Islet of Langerhans (tissue), 1 donor: ENCODE data around the gene FAM83C.

Experiments used
- FAIRE-seq: peaks from one replicate; lab custom pipeline; 2011; peaks lifted over from hg19 to GRCh38; lab: Jason Lieb, UNC

FAM83C gene

GRCh38 chr20:35291654-35292503, at the start of gene FAM83C:
FAM83C (minus strand) TSS chr20:35292425; CDS start chr20:35292304, 121 bp downstream.
- FAIRE-seq, result no peak

GRCh38 chr20:35341366-35342028, 49.3 kb upstream of the FAM83C start:
- no peak for FAIRE-seq

DNA sequence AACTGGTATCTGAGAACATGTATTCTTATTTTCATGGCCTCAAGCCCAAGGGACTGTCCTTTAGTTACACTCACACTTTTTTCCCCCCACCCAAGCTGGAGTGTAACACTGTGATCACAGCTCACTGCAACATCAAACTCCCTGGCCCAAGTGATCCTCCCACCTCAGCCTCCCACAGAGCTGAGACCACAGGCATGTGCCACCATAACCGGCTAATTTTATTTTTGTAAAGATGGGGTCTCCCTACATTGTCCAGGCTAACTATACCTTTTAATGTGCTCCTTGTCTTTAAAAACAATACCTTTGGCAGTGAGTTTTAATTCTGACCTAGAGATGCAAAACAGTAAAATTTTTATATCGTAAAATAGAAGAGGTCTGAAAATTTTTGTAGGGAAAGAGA, 48.2 kb upstream of the FAM83C start:
- no peak for FAIRE-seq

GRCh38 chr20:35339636-35340035, 47.4 kb upstream of the FAM83C start:
- no peak for FAIRE-seq

- no peak for FAIRE-seq
Observed at GRCh38 chr20:35339007-35339406, 46.8 kb upstream of the FAM83C start.

DNA sequence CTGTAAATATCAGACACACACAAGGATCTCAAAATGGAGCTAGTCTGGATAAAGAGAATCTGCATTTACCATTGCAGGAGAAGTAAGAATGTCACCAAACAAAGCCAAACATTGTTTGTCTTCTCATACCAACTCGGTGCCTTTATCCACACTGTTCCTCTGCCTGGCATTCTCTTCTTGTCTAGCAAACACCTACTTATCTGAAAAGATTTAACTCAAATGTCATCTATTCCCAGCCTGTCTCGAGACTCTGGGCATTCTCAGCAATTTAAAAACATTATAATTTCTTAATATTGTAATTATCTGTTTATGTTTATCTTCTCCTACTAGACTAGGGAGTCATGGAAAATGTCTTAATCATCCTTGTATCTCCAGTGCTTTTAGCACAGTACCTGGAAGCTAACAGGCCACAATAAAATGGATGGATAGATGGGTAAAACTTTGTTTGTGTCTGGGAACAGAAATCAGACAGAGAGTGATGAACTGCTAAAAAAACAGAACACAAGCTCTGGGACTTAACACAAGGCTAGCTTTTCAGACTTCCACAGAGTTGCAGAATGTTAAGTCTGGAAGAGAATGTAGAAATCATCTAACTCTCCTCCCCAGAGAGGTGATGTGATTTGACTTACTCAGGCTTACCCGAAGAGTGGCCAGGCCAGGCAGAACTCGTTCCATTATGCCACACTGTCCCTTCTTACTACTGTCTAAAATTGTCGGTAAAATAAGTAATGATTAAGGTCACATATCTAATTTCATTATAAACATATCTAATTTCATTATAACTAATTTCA, 42.3 kb upstream of the FAM83C start:
- no peak for FAIRE-seq

DNA sequence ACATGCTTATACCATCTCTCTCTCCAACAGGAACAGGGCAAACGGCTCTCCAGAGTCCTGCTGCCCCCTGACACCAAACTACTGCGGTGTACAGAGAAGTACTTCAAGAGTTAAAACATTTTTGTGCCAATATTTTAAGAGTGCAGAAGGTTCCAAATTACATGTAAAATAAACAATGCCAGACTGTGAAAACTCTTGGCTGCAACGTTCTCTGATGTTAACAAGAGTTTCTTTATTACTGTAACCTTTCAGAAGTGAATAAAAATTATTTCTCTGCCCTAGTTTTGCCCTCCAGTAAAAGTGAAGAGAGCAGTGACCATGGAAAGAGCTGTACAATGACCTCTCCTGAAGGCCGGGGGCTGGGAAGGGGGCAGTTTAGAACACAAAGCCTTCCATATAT, 41.4 kb upstream of the FAM83C start:
- FAIRE-seq, result no peak

DNA sequence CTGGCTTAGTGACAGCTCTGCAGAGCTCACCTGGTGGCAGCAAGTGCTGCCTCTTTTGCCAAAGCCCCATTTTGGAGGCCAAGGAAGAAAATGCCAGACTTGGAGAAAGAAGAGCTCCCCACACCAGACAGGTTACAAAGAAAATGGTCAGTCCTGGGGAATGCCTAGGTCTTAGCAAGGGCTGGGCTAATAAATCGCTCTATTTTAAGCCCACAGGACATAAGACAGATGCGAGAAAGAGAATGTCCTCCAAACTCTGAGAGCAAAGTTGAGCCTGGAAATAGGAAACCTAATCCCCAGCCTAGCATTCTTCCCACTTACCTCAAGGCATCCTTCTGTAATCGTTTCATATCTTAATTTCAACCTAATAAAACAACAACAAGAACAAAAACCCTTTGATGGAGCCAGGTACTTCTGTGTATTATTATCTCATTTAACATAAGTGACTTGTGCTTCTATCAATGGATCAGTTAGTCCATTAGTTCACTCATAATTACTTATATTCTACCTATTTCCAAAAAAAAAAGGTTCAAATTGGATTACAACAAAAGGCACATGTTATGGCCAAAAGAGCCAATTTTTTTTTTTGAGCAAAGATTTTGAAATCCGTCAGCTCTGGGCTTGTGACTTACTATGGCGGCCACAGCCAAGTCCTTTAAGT, 40.4 kb upstream of the FAM83C start:
- no peak for FAIRE-seq

GRCh38 chr20:35329435-35330139, 37.4 kb upstream of the FAM83C start:
- FAIRE-seq, result no peak

DNA sequence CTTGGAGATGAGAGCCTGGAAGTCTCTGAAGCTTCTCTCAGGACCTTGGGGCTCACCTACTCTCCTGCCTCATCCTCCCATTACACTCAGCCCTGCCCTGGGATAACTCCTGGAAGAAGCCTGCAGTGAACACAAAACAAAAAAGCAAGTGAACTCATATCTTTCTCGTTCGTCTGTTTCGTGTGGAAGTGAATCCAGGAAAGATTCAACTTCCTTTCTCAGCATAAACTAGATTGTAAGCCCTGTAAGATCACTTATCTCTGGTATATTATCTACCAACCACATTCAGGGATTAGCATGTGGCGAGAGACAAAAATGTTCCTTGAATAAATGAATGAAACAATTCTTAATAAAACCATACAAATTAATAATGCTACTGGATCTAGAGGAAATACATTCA, 36.5 kb upstream of the FAM83C start:
- no peak for FAIRE-seq

DNA sequence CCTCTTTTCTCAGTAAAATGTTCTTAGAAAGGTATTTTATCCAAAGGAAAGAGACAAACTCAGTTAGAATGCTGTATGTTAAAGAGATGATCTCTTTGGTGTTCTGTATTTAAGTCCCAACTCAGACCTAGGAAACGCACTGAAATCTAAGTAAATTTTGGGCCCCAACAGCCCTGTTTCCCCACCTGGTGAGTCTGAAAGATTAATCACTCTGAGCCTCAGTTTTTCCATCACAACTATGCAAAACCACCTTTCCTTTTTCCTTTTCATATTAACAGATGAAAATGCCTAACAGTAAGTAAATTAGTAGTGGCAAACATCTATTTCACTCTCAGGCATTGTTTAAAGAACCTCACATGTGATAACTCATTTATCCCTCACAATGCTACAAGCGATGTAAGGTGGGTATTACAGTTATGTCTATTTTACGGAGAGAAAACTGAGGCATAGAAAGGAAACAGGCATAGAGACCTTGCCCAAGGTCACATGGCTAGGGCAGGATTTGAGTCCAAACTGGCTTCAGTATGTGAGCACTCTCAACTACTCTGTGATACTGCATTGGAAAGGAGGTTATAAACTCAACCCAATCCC, 36.0 kb upstream of the FAM83C start:
- no peak for FAIRE-seq

GRCh38 chr20:35327074-35327976, 35.1 kb upstream of the FAM83C start:
- FAIRE-seq, result no peak

- no peak for FAIRE-seq
Observed at GRCh38 chr20:35326740-35327073, 34.5 kb upstream of the FAM83C start.

GRCh38 chr20:35326021-35326739, 34.0 kb upstream of the FAM83C start:
- FAIRE-seq, result no peak

GRCh38 chr20:35325401-35325800, 33.2 kb upstream of the FAM83C start:
- no peak for FAIRE-seq

DNA sequence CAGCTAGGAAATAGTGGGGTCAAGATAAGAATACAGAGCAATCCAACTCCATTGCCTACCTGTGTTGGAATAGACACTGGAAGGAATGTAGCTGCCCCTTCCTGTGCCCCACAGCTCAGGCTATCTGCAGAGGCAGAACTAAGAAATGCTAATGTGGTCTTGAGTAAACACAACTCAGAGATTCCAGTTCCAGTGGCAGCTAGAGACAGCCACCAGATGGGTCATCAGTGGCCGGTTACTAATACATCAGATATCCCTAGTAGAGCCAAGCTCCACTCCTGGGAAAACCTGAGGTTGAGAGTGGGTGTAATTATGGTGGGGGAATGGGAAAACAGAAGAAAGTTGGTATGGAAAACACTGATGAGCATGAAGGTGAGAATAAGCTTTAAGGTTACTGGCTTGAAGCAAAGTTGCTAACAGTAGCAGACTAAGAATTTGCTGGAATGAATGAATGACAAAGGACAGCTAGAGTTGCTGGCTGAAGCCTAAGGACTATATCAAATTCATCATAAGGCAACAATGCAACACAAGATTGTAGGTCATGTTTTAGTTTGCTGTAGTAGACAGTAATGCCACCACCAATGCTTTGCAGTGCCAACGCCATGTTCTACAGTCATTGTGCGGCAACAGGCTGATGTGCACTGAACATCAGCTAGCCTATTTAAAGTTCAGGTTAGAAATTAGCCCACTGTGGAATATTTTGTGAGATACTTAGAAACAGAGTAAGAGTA, 28.3 kb upstream of the FAM83C start:
- FAIRE-seq, result no peak

DNA sequence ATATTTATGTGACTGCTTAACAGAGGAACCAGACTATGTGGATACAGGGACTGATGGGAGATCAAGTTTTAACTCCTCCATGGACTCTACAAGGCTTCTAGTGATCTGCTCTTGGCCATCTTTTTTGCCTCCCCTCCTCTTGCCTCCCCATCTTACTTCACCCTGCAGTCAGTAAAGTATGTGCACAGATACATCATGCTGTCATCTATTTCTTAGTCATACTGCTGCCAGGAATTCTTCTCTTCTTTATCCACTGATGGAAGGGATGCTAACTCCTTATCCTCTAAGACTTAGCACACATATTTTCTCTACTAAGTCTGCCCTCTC, 27.6 kb upstream of the FAM83C start:
- no peak for FAIRE-seq

GRCh38 chr20:35319192-35319870, 27.1 kb upstream of the FAM83C start:
- FAIRE-seq, result no peak
